GM23338 (cell line): ENCODE data around the gene MRRF.

Experiments
- CTCF ChIP-seq, 2 experiments: fragments of 200-600 bp in 1 of 2; sonication (generic) in 1 of 2; conservative IDR thresholded peaks; 2 replicates each; pipeline versions ENCODE4 v1.5.1 to v1.6.1; 2016 to 2017; ENCODE audit warnings: antibody characterized with exemption in 2 of 2, low read depth in 2 of 2, mild to moderate bottlenecking in 2 of 2, moderate library complexity in 1 of 2
- STAT1 ChIP-seq: IDR thresholded peaks from one replicate; pipeline ENCODE4 v1.6.1; 2016; ENCODE audit warnings: antibody characterized with exemption; ENCODE audit not compliant: unreplicated experiment

- TF ChIP-seq CTCF (conservative IDR thresholded peaks at IDR 0.05; ENCODE audit: low read depth in 2 of 2), result no peak
- TF ChIP-seq STAT1, result no peak
Observed at GRCh38 chr9:122338536-122338935, 73.9 kb downstream of the MRRF start.
